Measurements from ENCODE around the gene MAD1L1.

The MAD1L1 gene

DNA sequence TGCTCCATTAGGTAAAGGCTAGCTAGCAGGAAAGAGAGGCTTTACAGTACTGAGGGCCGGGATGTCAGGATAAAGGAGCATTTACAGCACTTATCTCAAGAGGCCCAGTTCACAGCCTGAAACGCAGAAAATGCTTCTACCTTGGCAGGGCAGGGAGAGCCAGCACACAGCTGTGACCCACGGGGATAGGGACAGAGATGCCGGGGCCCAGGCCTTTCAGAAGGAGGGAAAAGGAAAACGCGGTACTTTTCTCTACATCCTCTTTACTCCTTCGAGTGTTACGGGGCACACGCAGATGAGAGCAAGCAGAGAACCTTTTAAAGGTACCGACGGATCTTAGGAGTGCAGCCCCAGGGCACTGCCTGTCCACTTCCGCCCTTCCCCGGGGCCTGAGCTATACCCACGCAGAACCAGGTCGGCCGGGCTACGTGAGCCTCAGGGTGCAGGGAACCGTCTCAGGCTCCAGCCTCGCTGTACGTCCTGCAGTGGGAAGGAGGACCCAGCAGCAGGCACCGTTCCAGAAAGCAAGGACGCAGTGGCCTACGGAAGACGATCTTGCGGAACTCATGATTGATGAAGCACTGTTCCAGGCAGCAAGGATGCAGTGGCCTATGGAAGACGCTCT lies 330.4 kb downstream of the MAD1L1 start:
- H3K4me3 ChIP-seq (ENCODE audit: low read length), result no peak overlapping the region
- H3K9me2 ChIP-seq (replicated peaks; ENCODE audit: control insufficient read depth, low read length), result no peaks in the 10 kb centered on the region
- no peaks in the 10 kb centered on the region for H3K9me3 ChIP-seq (ENCODE audit: control insufficient read depth, insufficient read depth, low read length)
- H3K27ac ChIP-seq (ENCODE audit: low read depth, low read length), result no peak overlapping the region
- H4K20me1 ChIP-seq (ENCODE audit: control insufficient read depth, insufficient read depth, low read depth, low read length), result no peaks in the 10 kb centered on the region
- H3K79me2 ChIP-seq (ENCODE audit: control insufficient read depth, low read length), result no peaks in the 10 kb centered on the region
- H3F3A ChIP-seq (ENCODE audit: control insufficient read depth, insufficient read depth), result no peaks in the 10 kb centered on the region
- H3K4me2 ChIP-seq (ENCODE audit: low read length), result no peak overlapping the region
- H3K27me3 ChIP-seq (ENCODE audit: control insufficient read depth, low read length), result no peaks in the 10 kb centered on the region
- H3K36me3 ChIP-seq (ENCODE audit: control insufficient read depth, low read length), result no peaks in the 10 kb centered on the region
- TF ChIP-seq, protein P1, sequence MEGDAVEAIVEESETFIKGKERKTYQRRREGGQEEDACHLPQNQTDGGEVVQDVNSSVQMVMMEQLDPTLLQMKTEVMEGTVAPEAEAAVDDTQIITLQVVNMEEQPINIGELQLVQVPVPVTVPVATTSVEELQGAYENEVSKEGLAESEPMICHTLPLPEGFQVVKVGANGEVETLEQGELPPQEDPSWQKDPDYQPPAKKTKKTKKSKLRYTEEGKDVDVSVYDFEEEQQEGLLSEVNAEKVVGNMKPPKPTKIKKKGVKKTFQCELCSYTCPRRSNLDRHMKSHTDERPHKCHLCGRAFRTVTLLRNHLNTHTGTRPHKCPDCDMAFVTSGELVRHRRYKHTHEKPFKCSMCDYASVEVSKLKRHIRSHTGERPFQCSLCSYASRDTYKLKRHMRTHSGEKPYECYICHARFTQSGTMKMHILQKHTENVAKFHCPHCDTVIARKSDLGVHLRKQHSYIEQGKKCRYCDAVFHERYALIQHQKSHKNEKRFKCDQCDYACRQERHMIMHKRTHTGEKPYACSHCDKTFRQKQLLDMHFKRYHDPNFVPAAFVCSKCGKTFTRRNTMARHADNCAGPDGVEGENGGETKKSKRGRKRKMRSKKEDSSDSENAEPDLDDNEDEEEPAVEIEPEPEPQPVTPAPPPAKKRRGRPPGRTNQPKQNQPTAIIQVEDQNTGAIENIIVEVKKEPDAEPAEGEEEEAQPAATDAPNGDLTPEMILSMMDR (IDR thresholded peaks at IDR 0.05; ENCODE audit: low read depth, low read length, poor library complexity, severe bottlenecking), result no peak
- TF ChIP-seq EZH2phosphoT487 (IDR thresholded peaks at IDR 0.05; ENCODE audit: borderline replicate concordance, low read length), result no peak
- no peaks in the 10 kb centered on the region for H3K4me1 ChIP-seq (ENCODE audit: control insufficient read depth, low read length)

DNA sequence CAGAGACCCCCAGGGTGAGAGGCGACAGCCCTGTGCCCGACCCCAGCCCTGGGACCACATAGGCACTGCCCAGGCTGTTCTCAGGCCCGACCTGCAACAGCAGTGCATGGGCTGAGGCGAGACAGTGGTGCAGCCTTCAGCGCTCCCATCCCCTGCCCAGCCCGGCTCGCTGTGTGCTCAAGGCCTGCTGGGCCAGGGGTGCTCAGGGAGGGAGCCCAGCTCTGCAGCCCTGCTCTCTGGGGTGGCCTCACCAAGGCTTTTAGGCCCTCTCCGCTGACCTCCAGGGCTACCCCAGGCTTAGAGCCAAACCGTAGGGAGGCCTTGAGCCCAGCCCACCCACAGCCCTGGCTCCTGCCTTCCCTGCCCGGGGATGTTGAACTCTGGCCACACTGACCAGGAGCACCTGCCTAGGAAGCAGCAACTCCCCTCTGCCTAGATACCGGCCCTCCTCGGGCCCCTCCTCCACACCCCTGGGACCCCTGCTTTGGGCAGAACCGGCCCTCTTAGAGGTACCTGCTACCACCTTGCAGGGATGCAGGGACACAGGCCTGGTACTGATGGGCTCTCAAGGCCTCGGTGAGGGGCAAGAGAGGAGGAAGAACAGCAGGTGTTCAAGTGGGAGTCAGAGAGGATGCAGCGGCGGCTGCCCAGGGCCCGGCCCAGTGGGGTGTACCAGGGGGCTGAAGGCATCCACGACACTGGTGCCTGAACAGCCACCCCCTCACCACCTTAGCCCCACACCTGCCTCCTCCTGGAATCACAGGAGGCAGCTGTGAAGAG lies 331.1 kb downstream of the MAD1L1 start:
- Histone ChIP-seq H4K20me1 (ENCODE audit: control insufficient read depth, insufficient read depth, low read depth, low read length) (no peaks in the 10 kb centered on the region), H3K9me3 (ENCODE audit: control insufficient read depth, insufficient read depth, low read length) (no peaks in the 10 kb centered on the region), H3K4me3 (ENCODE audit: low read length) (no peak overlapping the region)

DNA sequence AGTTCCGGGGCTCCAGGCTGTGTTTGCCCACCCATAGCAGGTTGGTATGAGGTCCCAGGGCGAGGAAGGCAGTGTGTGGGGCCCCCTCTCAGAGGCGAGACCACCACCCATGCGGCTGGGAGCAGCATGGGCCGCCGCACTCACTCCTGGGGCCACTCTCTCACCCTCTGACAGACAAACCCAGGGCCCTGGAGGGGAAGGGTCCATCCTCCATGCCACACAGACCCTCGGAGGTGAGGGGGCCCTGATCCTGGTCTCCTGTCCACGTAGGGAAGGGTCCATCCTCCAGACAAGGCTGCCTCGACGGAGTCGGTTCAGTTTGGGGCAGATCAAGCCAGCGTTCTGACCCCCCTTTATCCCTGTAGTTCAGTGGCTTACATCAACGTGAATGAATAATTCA lies 331.9 kb downstream of the MAD1L1 start:
- H3F3A ChIP-seq (ENCODE audit: control insufficient read depth, insufficient read depth), result no peaks in the 10 kb centered on the region
- H3K4me1 ChIP-seq (ENCODE audit: control insufficient read depth, low read length), result no peaks in the 10 kb centered on the region
- TF ChIP-seq EZH2phosphoT487 (IDR thresholded peaks at IDR 0.05; ENCODE audit: borderline replicate concordance, low read length), result no peak
- TF ChIP-seq, protein P1 (IDR thresholded peaks at IDR 0.05; ENCODE audit: low read depth, low read length, poor library complexity, severe bottlenecking), result no peak

More for the DNA sequence above, 331.1 kb downstream of the MAD1L1 start:
- Histone ChIP-seq H3K9me2 (replicated peaks; ENCODE audit: control insufficient read depth, low read length) (no peaks in the 10 kb centered on the region), H3K27me3 (ENCODE audit: control insufficient read depth, low read length) (no peaks in the 10 kb centered on the region), H3K27ac (ENCODE audit: low read depth, low read length) (no peak overlapping the region), H3K4me1 (ENCODE audit: control insufficient read depth, low read length) (no peaks in the 10 kb centered on the region), H3F3A (ENCODE audit: control insufficient read depth, insufficient read depth) (no peaks in the 10 kb centered on the region), H3K4me2 (ENCODE audit: low read length) (no peak overlapping the region), H3K79me2 (ENCODE audit: control insufficient read depth, low read length) (no peaks in the 10 kb centered on the region), H3K36me3 (ENCODE audit: control insufficient read depth, low read length) (no peaks in the 10 kb centered on the region)
- TF ChIP-seq, protein P1 (IDR thresholded peaks at IDR 0.05; ENCODE audit: low read depth, low read length, poor library complexity, severe bottlenecking), result no peak
- no peak for TF ChIP-seq EZH2phosphoT487 (IDR thresholded peaks at IDR 0.05; ENCODE audit: borderline replicate concordance, low read length)

More for the DNA sequence above, 331.9 kb downstream of the MAD1L1 start:
- Histone ChIP-seq H3K4me2 (ENCODE audit: low read length) (no peak overlapping the region), H4K20me1 (ENCODE audit: control insufficient read depth, insufficient read depth, low read depth, low read length) (no peaks in the 10 kb centered on the region), H3K27ac (ENCODE audit: low read depth, low read length) (no peak overlapping the region), H3K9me2 (replicated peaks; ENCODE audit: control insufficient read depth, low read length) (no peaks in the 10 kb centered on the region), H3K9me3 (ENCODE audit: control insufficient read depth, insufficient read depth, low read length) (no peaks in the 10 kb centered on the region), H3K79me2 (ENCODE audit: control insufficient read depth, low read length) (no peaks in the 10 kb centered on the region), H3K4me3 (ENCODE audit: low read length) (no peak overlapping the region), H3K36me3 (ENCODE audit: control insufficient read depth, low read length) (no peaks in the 10 kb centered on the region; the same call in 1 of the 2 replicates), H3K27me3 (ENCODE audit: control insufficient read depth, low read length) (no peaks in the 10 kb centered on the region)
